Lower leg skin (tissue), 4 donors: Measurements from ENCODE around the gene POU6F2. TPM values are rescaled to one million over a fixed set of nuclear protein-coding genes. Genes with fewer than 3 reads are reported as not detected.

Experiments used
- DNase-seq, 2 donors: peaks; one replicate each; pipeline ENCODE4 v3.0.0-alpha.2; 2019; ENCODE audit warnings: low spot score in 2 of 2
- H3K4me3 ChIP-seq: fragments of 200-600 bp; sonication (generic); 2 replicates; pipeline ENCODE4 v1.5.1; 2017; ENCODE audit warnings: mild to moderate bottlenecking, low read depth; ENCODE audit not compliant: poor library complexity, severe bottlenecking
- CTCF ChIP-seq, 3 donors: fragments of 450-650 bp; IDR thresholded peaks; one replicate each; pipeline ENCODE4 v1.5.1; 2016; ENCODE audit warnings: antibody characterized with exemption in 3 of 3, mild to moderate bottlenecking in 3 of 3, moderate library complexity in 2 of 3
- POLR2A ChIP-seq, 2 donors: fragments of 450-650 bp; IDR thresholded peaks; one replicate each; pipeline ENCODE4 v1.6.1; 2016 to 2017; ENCODE audit warnings: antibody characterized with exemption in 2 of 2, mild to moderate bottlenecking in 1 of 2, moderate library complexity in 1 of 2
- WGBS, 2 donors: methylation state at CpG; one replicate each; pipeline ENCODE4 v1.1.5; 2018; 5-methylcytosine and 5-hydroxymethylcytosine counted together
- intact Hi-C: fragments of 100-400 bp; cut with DNase I; formaldehyde crosslinking; loops from one replicate; pipeline ENCODE4 v1.15.0; 2023; ENCODE audit warnings: low total_unique reads
- total RNA-seq, 4 donors: library from RNA; depleted of rRNA; stranded (reverse); fragments of >200 nt; gene quantifications; one replicate each; pipeline ENCODE4 v1.1.0, GENCODE V29; 2016

POU6F2 gene
- total RNA-seq, 4 donors from 2014 or later, result 0.36 TPM; not detected in 3

- WGBS, 2 donors, result 66 to 67% methylated on average over 2 of the region's 2 CpGs
- TF ChIP-seq POLR2A (IDR thresholded peaks at IDR 0.05), result no peak
- TF ChIP-seq CTCF (IDR thresholded peaks at IDR 0.05), result no peak
These were observed 184.2 kb downstream of the POU6F2 start for GRCh38 chr7:39161903-39162302.

GRCh38 chr7:39164887-39165286, 187.2 kb downstream of the POU6F2 start:
- no peak for TF ChIP-seq POLR2A (IDR thresholded peaks at IDR 0.05)
- no peak for TF ChIP-seq CTCF (IDR thresholded peaks at IDR 0.05)
- intact Hi-C loops, result no loop called here
- no peak for DNase-seq
- WGBS, 2 donors, result 79 to 81% methylated on average over 4 of the region's 4 CpGs
- no peak overlapping the region for H3K4me3 ChIP-seq

More at GRCh38 chr7:39161903-39162302, 184.2 kb downstream of the POU6F2 start:
- no peak overlapping the region for H3K4me3 ChIP-seq
- intact Hi-C loops, result no loop called here
- DNase-seq, result no peak

GRCh38 chr7:39168403-39169098, 190.8 kb downstream of the POU6F2 start:
- TF ChIP-seq POLR2A (IDR thresholded peaks at IDR 0.05) (no peak), CTCF (IDR thresholded peaks at IDR 0.05) (no peak)
- no peak overlapping the region for H3K4me3 ChIP-seq
- no peak for DNase-seq
- 86 to 87% methylated on average over 8 of the region's 8 CpGs for WGBS, 2 donors
- intact Hi-C loops, result no loop called here

GRCh38 chr7:39172137-39172536, 194.4 kb downstream of the POU6F2 start:
- H3K4me3 ChIP-seq, result no peak overlapping the region
- TF ChIP-seq CTCF (IDR thresholded peaks at IDR 0.05) (no peak), POLR2A (IDR thresholded peaks at IDR 0.05) (no peak)
- DNase-seq, result no peak
- intact Hi-C loops, result no loop called here
- 66 to 68% methylated on average over 1 of the region's 1 CpG for WGBS, 2 donors

- H3K4me3 ChIP-seq, result no peak overlapping the region
- TF ChIP-seq POLR2A (IDR thresholded peaks at IDR 0.05) (no peak), CTCF (IDR thresholded peaks at IDR 0.05) (no peak)
- WGBS, 2 donors, result 77 to 92% methylated on average over 3 of the region's 3 CpGs
- intact Hi-C loops, result no loop called here
- DNase-seq, result no peak
These were observed 203.7 kb downstream of the POU6F2 start for GRCh38 chr7:39181398-39181797.

- H3K4me3 ChIP-seq, result no peak overlapping the region
- WGBS, 2 donors, result 85 to 88% methylated on average over 2 of the region's 2 CpGs
- intact Hi-C loops, result no loop called here
- no peak for DNase-seq
- TF ChIP-seq POLR2A (IDR thresholded peaks at IDR 0.05) (no peak), CTCF (IDR thresholded peaks at IDR 0.05) (no peak)
These were observed 206.1 kb downstream of the POU6F2 start for GRCh38 chr7:39183796-39184195.
